Mammary epithelial cell (primary cell): ENCODE results near the gene SYNE2.

ENCODE experiments used
- EZH2 ChIP-seq: IDR thresholded peaks from 2 replicates; pipeline ENCODE4 v1.6.1; 2012; ENCODE audit warnings: low read length, inconsistent platforms, borderline replicate concordance
- TF ChIP-seq, protein P1 (sequence below), 2 donors: IDR thresholded peaks in 1 of 2; conservative IDR thresholded peaks in 1 of 2; 2 replicates each; pipeline ENCODE4 v1.5.1; 2011 to 2012; ENCODE audit warnings: inconsistent platforms in 2 of 2, low read length in 2 of 2, mild to moderate bottlenecking in 2 of 2, control low read depth in 1 of 2, low read depth in 1 of 2; ENCODE audit not compliant: insufficient read depth in 1 of 2; ENCODE audit errors: extremely low read depth in 1 of 2

- TF ChIP-seq, protein P1, sequence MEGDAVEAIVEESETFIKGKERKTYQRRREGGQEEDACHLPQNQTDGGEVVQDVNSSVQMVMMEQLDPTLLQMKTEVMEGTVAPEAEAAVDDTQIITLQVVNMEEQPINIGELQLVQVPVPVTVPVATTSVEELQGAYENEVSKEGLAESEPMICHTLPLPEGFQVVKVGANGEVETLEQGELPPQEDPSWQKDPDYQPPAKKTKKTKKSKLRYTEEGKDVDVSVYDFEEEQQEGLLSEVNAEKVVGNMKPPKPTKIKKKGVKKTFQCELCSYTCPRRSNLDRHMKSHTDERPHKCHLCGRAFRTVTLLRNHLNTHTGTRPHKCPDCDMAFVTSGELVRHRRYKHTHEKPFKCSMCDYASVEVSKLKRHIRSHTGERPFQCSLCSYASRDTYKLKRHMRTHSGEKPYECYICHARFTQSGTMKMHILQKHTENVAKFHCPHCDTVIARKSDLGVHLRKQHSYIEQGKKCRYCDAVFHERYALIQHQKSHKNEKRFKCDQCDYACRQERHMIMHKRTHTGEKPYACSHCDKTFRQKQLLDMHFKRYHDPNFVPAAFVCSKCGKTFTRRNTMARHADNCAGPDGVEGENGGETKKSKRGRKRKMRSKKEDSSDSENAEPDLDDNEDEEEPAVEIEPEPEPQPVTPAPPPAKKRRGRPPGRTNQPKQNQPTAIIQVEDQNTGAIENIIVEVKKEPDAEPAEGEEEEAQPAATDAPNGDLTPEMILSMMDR (conservative IDR thresholded peaks at IDR 0.05 in 1 of 2, IDR thresholded peaks at IDR 0.05 in 1 of 2; ENCODE audit: extremely low read depth in 1 of 2, insufficient read depth in 1 of 2, low read depth in 1 of 2, low read length in 2 of 2), result no peak
- TF ChIP-seq EZH2, result no peak
These were observed 110.6 kb downstream of the SYNE2 start for GRCh38 chr14:63963439-63963838.
